GM12892 (cell line): Measurements from ENCODE around the gene DDIT4.

Experiments
- POLR2A ChIP-seq: IDR thresholded peaks from 2 replicates; pipeline ENCODE4 v1.6.1; 2011; ENCODE audit warnings: low read depth, low read length, control low read depth
- POLR2AphosphoS5 ChIP-seq: IDR thresholded peaks from 2 replicates; pipeline ENCODE4 v1.6.1; 2011; ENCODE audit warnings: low read depth, low read length, control low read depth
- TAF1 ChIP-seq: IDR thresholded peaks from 2 replicates; pipeline ENCODE4 v1.6.1; 2011; ENCODE audit warnings: low read depth, mild to moderate bottlenecking, control low read depth, low read length, borderline replicate concordance

GRCh38 chr10:72248468-72249151 lies 25.1 kb upstream of the DDIT4 start:
- peak; percentile 90 for TF ChIP-seq POLR2AphosphoS5
- TF ChIP-seq POLR2A: peak; percentile 90
- peak; percentile 78 for TF ChIP-seq TAF1
